CD14-positive monocyte (primary cell): ENCODE data around the gene KRTAP17-1. TPM values are rescaled to one million over a fixed set of nuclear protein-coding genes. Genes with fewer than 3 reads are reported as not detected.

Experiments used
- DNase-seq, 3 donors: peaks; one replicate each; pipeline ENCODE4 v3.0.0-alpha.2; 2011 to 2022
- H2AFZ ChIP-seq: 2 replicates; pipeline ENCODE4 v1.6.0; 2012; ENCODE audit warnings: mild to moderate bottlenecking, low read depth, low read length, inconsistent platforms; ENCODE audit not compliant: insufficient read depth, poor library complexity, severe bottlenecking
- H3K27ac ChIP-seq, 2 donors: 1 replicate in 1 of 2; 2 replicates in 1 of 2; pipeline ENCODE4 v1.5.1; 2012 to 2013; ENCODE audit warnings: low read length in 2 of 2, control low read depth in 1 of 2, inconsistent platforms in 1 of 2, low read depth in 1 of 2, mild to moderate bottlenecking in 1 of 2
- H3K27me3 ChIP-seq, 2 donors: one replicate each; pipeline versions ENCODE4 v1.6.0 to v1.6.1; 2011 to 2013; ENCODE audit warnings: low read length in 2 of 2; ENCODE audit not compliant: control insufficient read depth in 2 of 2, insufficient read depth in 2 of 2
- H3K36me3 ChIP-seq, 2 donors: replicated peaks in 1 of 2; 1 replicate in 1 of 2; 2 replicates in 1 of 2; pipeline versions ENCODE4 v1.5.1 to v1.6.1; 2012 to 2013; ENCODE audit warnings: low read length in 2 of 2, control low read depth in 1 of 2, inconsistent platforms in 1 of 2, mild to moderate bottlenecking in 1 of 2; ENCODE audit not compliant: insufficient read depth in 2 of 2, control insufficient read depth in 1 of 2
- H3K4me1 ChIP-seq, 2 donors: 1 replicate in 1 of 2; 2 replicates in 1 of 2; pipeline versions ENCODE4 v1.5.1 to v1.6.1; 2012 to 2013; ENCODE audit warnings: low read length in 2 of 2, control low read depth in 1 of 2, inconsistent platforms in 1 of 2, mild to moderate bottlenecking in 1 of 2, moderate library complexity in 1 of 2; ENCODE audit not compliant: insufficient read depth in 2 of 2, control insufficient read depth in 1 of 2
- H3K4me2 ChIP-seq: replicated peaks from 2 replicates; pipeline ENCODE3; 2012; ENCODE audit warnings: low read length, moderate library complexity, mild to moderate bottlenecking; ENCODE audit not compliant: poor library complexity, severe bottlenecking; ENCODE audit errors: extremely low read depth
- H3K4me3 ChIP-seq, 3 experiments: fragments of 200-600 bp in 1 of 3; sonication (generic) in 1 of 3; replicated peaks in 1 of 3; 1 replicate in 2 of 3; 2 replicates in 1 of 3; pipeline ENCODE4 v1.5.1; 2011 to 2013; ENCODE audit warnings: low read length in 3 of 3, mild to moderate bottlenecking in 3 of 3, control low read depth in 2 of 3, low read depth in 2 of 3, inconsistent platforms in 1 of 3, moderate library complexity in 1 of 3
- H3K79me2 ChIP-seq: 2 replicates; pipeline ENCODE4 v1.6.0; 2012; ENCODE audit warnings: mild to moderate bottlenecking, control low read depth, inconsistent platforms, low read length, moderate library complexity; ENCODE audit not compliant: insufficient read depth
- H3K9ac ChIP-seq: 2 replicates; pipeline ENCODE4 v1.6.0; 2017; ENCODE audit warnings: low read length, mild to moderate bottlenecking; ENCODE audit not compliant: insufficient read depth, poor library complexity, severe bottlenecking
- H3K9me3 ChIP-seq, 2 donors: replicated peaks in 1 of 2; 1 replicate in 1 of 2; 2 replicates in 1 of 2; pipeline versions ENCODE4 v1.5.1 to v1.6.1; 2012 to 2013; ENCODE audit warnings: low read length in 2 of 2, control low read depth in 1 of 2; ENCODE audit not compliant: control insufficient read depth in 1 of 2, insufficient read depth in 1 of 2
- H4K20me1 ChIP-seq: 2 replicates; pipeline ENCODE4 v1.6.0; 2012; ENCODE audit warnings: mild to moderate bottlenecking, low read length, control low read depth, moderate library complexity; ENCODE audit not compliant: insufficient read depth
- H3K27ac Mint-ChIP-seq, 7 donors: one replicate each; pipeline ENCODE4 v1.8.0; 2020; ENCODE audit warnings: mild to moderate bottlenecking in 7 of 7, mixed read lengths in 7 of 7, moderate library complexity in 6 of 7, inconsistent platforms in 2 of 7
- H3K27me3 Mint-ChIP-seq, 3 donors: one replicate each; pipeline ENCODE4 v1.8.0; 2021 to 2022; ENCODE audit warnings: low read depth in 3 of 3, mild to moderate bottlenecking in 3 of 3, mixed read lengths in 3 of 3, moderate library complexity in 3 of 3, inconsistent platforms in 1 of 3
- H3K36me3 Mint-ChIP-seq, 2 donors: one replicate each; pipeline ENCODE4 v1.8.0; 2020; ENCODE audit warnings: mixed read lengths in 2 of 2, inconsistent platforms in 1 of 2, mild to moderate bottlenecking in 1 of 2
- H3K4me1 Mint-ChIP-seq: one replicate; pipeline ENCODE4 v1.8.0; 2020; ENCODE audit warnings: mild to moderate bottlenecking, mixed read lengths
- H3K4me3 Mint-ChIP-seq, 2 donors: one replicate each; pipeline ENCODE4 v1.8.0; 2020; ENCODE audit warnings: mild to moderate bottlenecking in 2 of 2, mixed read lengths in 2 of 2, moderate library complexity in 1 of 2
- H3K9me3 Mint-ChIP-seq, 7 donors: one replicate each; pipeline ENCODE4 v1.8.0; 2020 to 2022; ENCODE audit warnings: mixed read lengths in 7 of 7, mild to moderate bottlenecking in 6 of 7, moderate library complexity in 6 of 7, inconsistent platforms in 2 of 7
- CTCF ChIP-seq: fragments of 200-600 bp; IDR thresholded peaks from one replicate; pipeline ENCODE4 v1.8.0; 2022; ENCODE audit warnings: antibody characterized with exemption, mild to moderate bottlenecking
- WGBS: methylation state at CpG from one replicate; pipeline ENCODE4 v1.1.5; 2013; ENCODE audit warnings: missing lambda C conversion rate; ENCODE audit not compliant: insufficient coverage; 5-methylcytosine and 5-hydroxymethylcytosine counted together
- intact Hi-C, 2 donors: fragments of 100-400 bp; cut with micrococcal nuclease; formaldehyde crosslinking; loops; one replicate each; pipeline versions ENCODE4 v1.15.0 to v1.15.1; 2023
- polyA plus RNA-seq, 3 donors: library from polyadenylated mRNA; depleted of rRNA in 1 of 3; unstranded in 2 of 3; stranded (reverse) in 1 of 3; fragments of 300-500 nt in 2 of 3; fragments of >200 nt in 1 of 3; fragmentation: Illumina TruSeq in 2 of 3; gene quantifications; 1 replicate in 2 of 3; 2 replicates in 1 of 3; pipeline ENCODE4 v1.2.3, GENCODE V29; 2012 to 2021

Gene KRTAP17-1
- polyA plus RNA-seq, 3 donors, result not detected

- Histone ChIP-seq H3K4me2 (no peak overlapping the region), H3K27me3 (no peaks in the 10 kb centered on the region), H4K20me1 (no peaks in the 10 kb centered on the region), H3K4me3 (no peak overlapping the region), H2AFZ (no peak overlapping the region), H3K36me3 (no peaks in the 10 kb centered on the region), H3K4me1 (peaks cover 0 to 7% of the 10 kb centered on the region in 2 donors), H3K27ac (no peak overlapping the region), H3K9me3 (peaks cover 0 to 2% of the 10 kb centered on the region in 2 donors), H3K79me2 (no peaks in the 10 kb centered on the region), H3K9ac (no peak overlapping the region)
- Mint-ChIP-seq H3K36me3 (no peaks in the 10 kb centered on the region), H3K4me1 (peaks cover 10% of the 10 kb centered on the region), H3K27me3 (peaks cover 0 to 4% (median 0%) of the 10 kb centered on the region in 3 donors), H3K9me3 (peaks cover 0 to 4% (median 3%) of the 10 kb centered on the region in 7 donors), H3K27ac (no peak overlapping the region), H3K4me3 (no peak overlapping the region)
- 94% methylated on average over 5 of the region's 6 CpGs for WGBS
- DNase-seq, result no peak
- intact Hi-C loops, result loop anchor here in 1 of 2 donors (10.0 kb wide), 1 partner anchor 421 kb away; no protein-coding TSS in a partner anchor
- TF ChIP-seq CTCF, result no peak
Observed at GRCh38 chr17:41325611-41326010, 10.1 kb upstream of the KRTAP17-1 start.

GRCh38 chr17:41325126-41325525 is 9.6 kb upstream of the KRTAP17-1 start:
- intact Hi-C loops, result loop anchor here in 1 of 2 donors (10.0 kb wide), 1 partner anchor 420 kb away; no protein-coding TSS in a partner anchor

More at GRCh38 chr17:41325126-41325525, 9.6 kb upstream of the KRTAP17-1 start:
- no peak for DNase-seq
- no peak for TF ChIP-seq CTCF
- Histone ChIP-seq H3K4me3 (no peak overlapping the region), H3K9ac (no peak overlapping the region), H3K4me2 (no peak overlapping the region), H4K20me1 (no peaks in the 10 kb centered on the region), H3K9me3 (peaks cover 0 to 2% of the 10 kb centered on the region in 2 donors), H3K36me3 (no peaks in the 10 kb centered on the region), H3K4me1 (peaks cover 0 to 7% of the 10 kb centered on the region in 2 donors), H3K27ac (no peak overlapping the region), H3K79me2 (no peaks in the 10 kb centered on the region), H2AFZ (no peak overlapping the region), H3K27me3 (no peaks in the 10 kb centered on the region)
- Mint-ChIP-seq H3K4me1 (peaks cover 10% of the 10 kb centered on the region), H3K4me3 (no peak overlapping the region), H3K27me3 (peaks cover 0 to 4% (median 0%) of the 10 kb centered on the region in 3 donors), H3K9me3 (peaks cover 0 to 9% (median 4%) of the 10 kb centered on the region in 7 donors), H3K27ac (peak overlapping the region in 1 of 7 donors; percentile 57), H3K36me3 (no peaks in the 10 kb centered on the region)
- 91% methylated on average over 8 of the region's 10 CpGs for WGBS
